ENCODE measurements around the gene MSMP.

MSMP gene

DNA sequence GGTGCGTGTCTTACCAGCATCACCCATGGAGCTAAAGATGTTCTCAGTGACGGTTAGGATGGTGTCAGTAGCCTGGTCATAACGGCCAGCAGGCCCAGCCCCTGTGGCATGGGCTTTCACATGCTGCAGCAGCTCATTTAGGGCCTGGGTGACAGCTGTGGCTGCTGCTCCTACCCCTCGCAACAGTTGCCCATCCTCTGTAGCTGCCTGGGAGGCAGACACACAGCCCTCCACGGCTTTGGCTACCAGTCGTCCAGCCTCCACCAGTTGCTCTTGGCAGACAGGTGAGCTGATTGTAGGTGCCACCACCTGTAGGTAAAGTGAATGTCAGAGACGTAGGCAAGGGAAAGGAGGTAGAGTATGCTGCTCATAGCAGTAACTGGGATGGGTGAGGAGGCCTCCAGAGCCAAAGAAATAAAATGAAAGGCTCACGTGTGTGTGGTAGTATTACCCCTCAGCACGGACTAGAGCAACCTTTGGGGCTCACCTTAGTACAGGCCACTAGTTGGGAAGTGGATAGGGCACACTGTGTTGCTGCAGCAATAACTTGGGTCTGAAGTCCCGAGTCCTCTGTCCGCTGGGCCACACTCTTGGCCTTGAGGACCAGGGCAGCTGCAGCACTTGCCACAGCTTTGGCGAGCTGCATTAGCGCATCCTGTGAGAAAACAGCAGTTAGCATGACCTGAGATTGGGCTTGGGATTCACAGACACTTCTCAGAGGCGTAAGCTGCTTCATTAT lies 36.8 kb downstream of the MSMP start:
- DNase-seq = no peak

- no peak for DNase-seq
Measured at GRCh38 chr9:35716230-35716629, 37.8 kb downstream of the MSMP start.

DNA sequence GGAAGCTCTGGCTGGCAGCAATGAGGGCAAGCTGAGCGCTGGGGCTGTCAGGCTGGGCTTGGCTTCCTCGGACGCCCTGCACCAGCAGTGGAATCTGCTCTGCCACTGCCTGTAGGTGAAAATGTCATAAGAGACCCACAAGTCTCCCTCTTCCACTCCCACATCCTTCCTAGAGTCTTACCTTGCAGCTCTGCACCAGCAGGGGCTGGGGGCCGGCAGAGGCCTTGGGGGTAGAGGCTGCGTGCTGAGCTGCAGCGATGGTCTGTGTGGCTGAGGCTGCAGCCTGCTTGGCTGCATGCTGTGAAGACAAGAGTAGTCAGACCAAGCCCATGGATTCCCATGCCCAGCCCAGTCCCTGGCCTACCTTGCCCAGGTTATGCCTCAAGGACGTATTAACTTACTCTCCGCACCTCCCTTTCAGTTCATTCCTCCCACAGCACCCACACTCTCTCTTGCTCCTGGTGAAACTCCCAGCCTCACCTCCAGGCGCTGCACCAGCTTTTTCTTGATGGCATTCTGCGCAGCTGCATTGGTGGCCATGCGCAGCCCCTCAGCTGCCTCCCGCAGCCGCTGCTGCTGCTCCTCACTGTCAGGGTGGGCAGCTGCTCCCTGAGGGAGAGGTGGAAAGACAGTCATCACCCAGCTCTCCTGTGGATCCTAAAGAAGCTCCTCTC lies 39.4 kb downstream of the MSMP start:
- DNase-seq = no peak

DNA sequence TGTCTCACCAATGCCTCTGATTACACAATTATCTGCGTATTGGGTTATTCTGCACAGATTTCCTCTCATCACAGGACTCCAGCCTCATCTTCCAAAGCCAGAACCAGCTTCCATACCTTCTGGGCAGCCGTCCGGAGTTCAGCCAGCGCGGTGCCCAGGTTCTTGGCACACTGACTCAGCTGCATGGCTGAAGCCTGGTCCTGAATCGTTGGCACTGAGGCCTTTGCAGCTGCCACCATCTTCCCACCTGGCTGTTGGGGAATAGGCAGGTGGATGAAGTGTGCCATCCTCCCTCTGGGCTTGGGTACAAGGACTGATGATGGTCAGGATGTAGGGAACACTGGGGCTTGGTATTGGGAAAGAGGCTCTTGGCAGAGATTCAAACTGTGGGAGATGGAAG lies 40.0 kb downstream of the MSMP start:
- no peak for DNase-seq

- no peak for DNase-seq
Measured at GRCh38 chr9:35713578-35713977, 40.5 kb downstream of the MSMP start.

DNA sequence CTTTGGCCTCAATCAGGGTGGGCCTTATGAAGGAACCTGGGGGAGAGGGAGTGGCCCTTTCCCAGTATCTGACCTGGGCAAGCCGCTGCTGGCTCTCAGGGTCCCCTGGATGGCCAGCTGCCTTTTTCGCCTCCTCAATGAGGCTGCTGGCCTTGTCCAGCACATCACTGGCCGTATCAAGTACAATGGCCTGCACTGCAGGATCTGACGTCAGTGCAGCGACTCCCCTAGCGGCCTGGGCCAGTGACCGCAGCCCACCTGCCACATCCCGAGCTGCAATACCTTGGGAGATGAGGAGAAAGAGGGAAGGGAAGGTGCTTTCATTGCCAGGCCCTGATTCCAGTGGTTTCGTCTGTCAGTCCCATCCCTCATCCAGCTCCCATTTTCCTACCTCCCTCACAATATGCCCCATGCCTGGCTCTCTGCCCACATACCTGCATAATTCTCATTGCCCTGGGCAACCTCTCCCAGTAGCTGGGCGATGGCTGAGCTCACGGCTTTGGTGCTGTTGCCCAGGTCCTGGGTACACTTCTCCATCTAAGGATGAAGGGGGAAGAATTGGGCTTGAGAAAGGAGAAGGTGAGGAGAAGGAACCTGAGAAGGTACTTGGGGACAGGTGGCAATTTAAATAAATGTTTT lies 41.2 kb downstream of the MSMP start:
- no peak for DNase-seq

GRCh38 chr9:35711501-35712428 lies 42.3 kb downstream of the MSMP start:
- no peak for DNase-seq

DNA sequence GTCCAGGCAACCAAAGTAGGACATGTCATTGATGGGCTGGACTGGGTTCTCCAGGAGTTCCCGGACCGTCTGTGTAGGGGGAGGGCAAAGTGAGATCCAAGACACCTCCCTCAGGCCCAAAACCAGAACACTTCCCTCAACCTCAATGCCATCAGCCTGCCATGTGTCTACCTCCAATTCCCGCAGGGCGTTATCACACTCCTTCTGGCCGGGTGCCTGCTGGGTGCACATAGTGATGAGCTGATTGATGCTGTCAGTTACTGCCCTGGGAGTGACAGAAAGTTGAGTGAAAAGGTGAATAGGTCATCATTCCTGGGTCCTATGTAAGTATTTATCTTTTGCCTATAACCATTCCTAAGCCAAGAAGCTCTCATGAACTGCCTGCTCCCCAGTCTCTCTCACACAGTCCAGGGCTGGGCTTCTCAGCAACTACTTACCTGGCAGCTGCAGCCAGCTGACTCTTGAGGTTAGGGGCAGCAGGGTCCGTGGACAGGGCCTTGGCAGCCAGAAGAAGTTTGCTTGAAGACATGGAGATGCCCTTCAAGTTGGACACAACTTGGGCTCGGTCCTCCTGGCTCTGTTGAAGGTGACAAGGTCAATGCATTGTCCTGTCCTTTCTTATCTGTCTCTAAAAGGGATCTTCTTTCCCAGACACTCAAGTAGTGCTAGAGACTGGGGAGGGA lies 43.1 kb downstream of the MSMP start:
- DNase-seq = no peak

DNA sequence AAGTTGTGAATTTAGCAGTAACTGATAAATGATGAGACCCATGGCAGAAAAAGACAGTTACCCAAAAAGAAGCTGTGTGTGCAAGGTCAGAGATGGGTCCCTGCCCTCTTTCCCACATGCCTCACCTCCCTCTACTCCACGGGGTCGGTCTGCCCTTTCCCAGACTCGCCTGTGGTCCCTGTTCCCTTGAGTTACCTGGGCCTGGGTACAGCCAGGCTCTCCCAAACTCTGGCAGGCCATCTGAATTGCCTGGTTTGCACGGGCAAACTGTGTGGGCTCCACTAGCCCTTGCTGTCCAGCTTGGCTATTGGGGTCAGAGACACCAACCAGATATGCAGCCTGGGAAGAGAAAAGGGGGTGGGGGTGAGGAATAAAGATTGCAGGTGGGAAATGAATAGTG lies 45.9 kb downstream of the MSMP start:
- DNase-seq = no peak

- DNase-seq = no peak
Measured at GRCh38 chr9:35706951-35707350, 47.1 kb downstream of the MSMP start.

GRCh38 chr9:35705836-35706430 lies 48.1 kb downstream of the MSMP start:
- no peak for DNase-seq

DNA sequence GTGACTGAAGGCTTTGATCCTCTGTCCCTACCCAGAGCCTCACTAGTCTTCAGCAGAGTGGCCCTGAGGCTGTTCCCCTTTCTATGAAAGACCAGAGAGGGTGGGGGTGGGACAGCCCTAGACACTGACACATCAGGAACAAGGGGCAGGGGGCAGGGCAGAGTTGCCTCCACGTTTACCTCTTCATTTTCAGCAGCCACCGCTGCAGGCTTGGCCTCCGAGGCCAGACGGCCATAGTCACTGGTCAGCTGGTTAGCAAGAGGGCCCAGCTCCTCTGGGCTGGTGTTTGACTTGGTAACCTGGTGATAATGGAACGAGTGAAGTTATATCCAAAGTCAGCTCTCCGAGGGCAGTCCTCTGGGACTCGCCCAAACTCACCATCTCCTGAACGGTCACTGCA lies 48.7 kb downstream of the MSMP start:
- no peak for DNase-seq

- no peak for DNase-seq
Measured at GRCh38 chr9:35703906-35704672, 50.0 kb downstream of the MSMP start.
